ENCODE data around the gene PDPK1.
"Not testable (repeated sequence)": the region's sequence is repeated elsewhere in the genome, so short reads cannot be mapped to it uniquely, and the experiment has no call there.

The PDPK1 gene

DNA sequence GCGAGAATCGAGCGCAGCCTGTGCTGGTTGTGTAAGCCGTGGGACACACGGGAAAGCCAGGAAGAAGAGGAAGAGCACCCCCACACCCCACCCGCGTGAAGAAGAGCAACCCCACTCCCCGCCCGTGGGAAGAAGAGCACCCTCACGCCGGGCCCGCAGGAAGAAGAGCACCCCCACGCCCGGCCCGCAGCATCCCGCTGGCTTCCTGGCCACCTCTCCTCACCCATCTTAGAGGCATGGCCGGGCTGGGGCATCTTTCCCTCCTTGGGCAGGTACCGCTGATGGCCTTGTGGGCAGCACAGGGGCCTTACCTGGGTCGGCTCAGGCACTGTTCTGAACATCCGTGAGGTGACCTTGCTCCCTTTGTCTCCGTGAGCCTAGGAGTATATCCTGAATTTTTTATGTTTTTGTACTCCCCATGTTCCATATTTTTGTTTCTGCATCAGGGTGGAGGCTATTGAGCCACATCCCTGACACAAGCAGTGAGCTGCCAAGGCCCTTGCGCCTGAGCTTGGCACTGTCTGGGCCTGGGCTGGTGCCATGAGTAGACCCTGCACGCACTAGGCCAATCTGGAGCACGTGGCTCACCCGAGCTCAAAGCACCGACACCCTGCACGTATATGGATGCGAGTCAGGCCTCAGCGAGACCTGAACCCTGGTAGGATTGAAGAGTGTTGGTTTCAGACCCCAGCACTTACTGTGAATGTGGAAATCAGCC, 73.1 kb downstream of the PDPK1 start:
- no peak for DNase-seq (ENCODE audit: low read depth in 1 of 2, low spot score in 1 of 2)
- no peaks in the 10 kb centered on the region for H3K27me3 ChIP-seq (ENCODE audit: insufficient read depth, poor library complexity, severe bottlenecking)
- H3K27ac ChIP-seq (replicated peaks), result no peak overlapping the region
- TF ChIP-seq REST (IDR thresholded peaks at IDR 0.05; ENCODE audit: insufficient replicate concordance, low read depth), result no peak
- no peak for TF ChIP-seq SPI1 (IDR thresholded peaks at IDR 0.05; ENCODE audit: borderline replicate concordance, low read depth)
- no peak for TF ChIP-seq GABPA (IDR thresholded peaks at IDR 0.05; ENCODE audit: low read depth)
- TF ChIP-seq CTCF (IDR thresholded peaks at IDR 0.05; ENCODE audit: insufficient read depth, low read length), result no peak
- TF ChIP-seq POLR2AphosphoS5 (IDR thresholded peaks at IDR 0.05; ENCODE audit: low read depth), result no peak
- H3K4me3 ChIP-seq (replicated peaks; ENCODE audit: insufficient read depth, low read length), result no peak overlapping the region

GRCh38 chr16:2611499-2611862, 73.7 kb downstream of the PDPK1 start:
- no peaks in the 10 kb centered on the region for H3K27me3 ChIP-seq (ENCODE audit: insufficient read depth, poor library complexity, severe bottlenecking)
- TF ChIP-seq POLR2AphosphoS5 (IDR thresholded peaks at IDR 0.05; ENCODE audit: low read depth) (no peak), SPI1 (IDR thresholded peaks at IDR 0.05; ENCODE audit: borderline replicate concordance, low read depth) (no peak), CTCF (IDR thresholded peaks at IDR 0.05; ENCODE audit: insufficient read depth, low read length) (no peak), REST (IDR thresholded peaks at IDR 0.05; ENCODE audit: insufficient replicate concordance, low read depth) (no peak), GABPA (IDR thresholded peaks at IDR 0.05; ENCODE audit: low read depth) (no peak)
- no peak overlapping the region for H3K4me3 ChIP-seq (replicated peaks; ENCODE audit: insufficient read depth, low read length)
- no peak for DNase-seq (ENCODE audit: low read depth in 1 of 2, low spot score in 1 of 2)
- H3K27ac ChIP-seq (replicated peaks), result no peak overlapping the region

GRCh38 chr16:2611877-2612276, 74.1 kb downstream of the PDPK1 start:
- not testable (repeated sequence) for H3K27me3 ChIP-seq (ENCODE audit: insufficient read depth, poor library complexity, severe bottlenecking); H3K4me3 ChIP-seq (replicated peaks; ENCODE audit: insufficient read depth, low read length); H3K27ac ChIP-seq (replicated peaks); DNase-seq (ENCODE audit: low read depth in 1 of 2, low spot score in 1 of 2)

GRCh38 chr16:2613251-2613650, 75.4 kb downstream of the PDPK1 start:
- not testable (repeated sequence) for H3K27ac ChIP-seq (replicated peaks); H3K4me3 ChIP-seq (replicated peaks; ENCODE audit: insufficient read depth, low read length); H3K27me3 ChIP-seq (ENCODE audit: insufficient read depth, poor library complexity, severe bottlenecking); DNase-seq (ENCODE audit: low read depth in 1 of 2, low spot score in 1 of 2)

- TF ChIP-seq CTCF (IDR thresholded peaks at IDR 0.05; ENCODE audit: insufficient read depth, low read length) (no peak), GABPA (IDR thresholded peaks at IDR 0.05; ENCODE audit: low read depth) (no peak), SPI1 (IDR thresholded peaks at IDR 0.05; ENCODE audit: borderline replicate concordance, low read depth) (no peak), POLR2AphosphoS5 (IDR thresholded peaks at IDR 0.05; ENCODE audit: low read depth) (no peak), REST (IDR thresholded peaks at IDR 0.05; ENCODE audit: insufficient replicate concordance, low read depth) (no peak)
- Histone ChIP-seq H3K27me3 (ENCODE audit: insufficient read depth, poor library complexity, severe bottlenecking) (no peaks in the 10 kb centered on the region), H3K27ac (replicated peaks) (no peak overlapping the region), H3K4me3 (replicated peaks; ENCODE audit: insufficient read depth, low read length) (no peak overlapping the region)
- DNase-seq (ENCODE audit: low read depth in 1 of 2, low spot score in 1 of 2), result no peak
These were observed 77.0 kb downstream of the PDPK1 start for GRCh38 chr16:2614761-2615191.

DNA sequence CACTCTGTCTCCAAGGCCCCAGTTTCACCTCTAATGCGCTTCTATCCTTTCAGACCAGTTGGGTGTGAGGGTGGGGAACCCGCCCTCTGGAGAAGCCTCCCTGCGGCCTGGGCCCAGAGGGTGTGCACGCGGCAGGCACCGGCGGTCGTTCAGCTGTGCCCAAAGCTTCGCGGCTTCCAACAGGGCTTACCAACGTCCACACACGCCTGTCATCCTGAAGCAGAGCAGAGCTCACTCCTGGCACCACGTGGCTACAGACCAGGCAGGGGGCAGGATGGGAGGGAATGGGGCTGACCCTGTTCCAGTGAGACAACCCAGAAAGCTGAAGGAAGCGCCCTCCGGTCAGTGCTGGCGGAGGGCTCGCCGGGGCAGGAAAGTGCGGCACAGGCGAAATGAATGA, 81.1 kb downstream of the PDPK1 start:
- not testable (repeated sequence) for H3K27me3 ChIP-seq (ENCODE audit: insufficient read depth, poor library complexity, severe bottlenecking); DNase-seq (ENCODE audit: low read depth in 1 of 2, low spot score in 1 of 2); H3K4me3 ChIP-seq (replicated peaks; ENCODE audit: insufficient read depth, low read length); H3K27ac ChIP-seq (replicated peaks)
